Suppressor macrophage (primary cell): ENCODE results near the gene UTP11.
A peak's percentile ranks its signal among the peaks of the same experiment; 100 is the strongest.
"Not testable (repeated sequence)": the region's sequence is repeated elsewhere in the genome, so short reads cannot be mapped to it uniquely, and the experiment has no call there.

Experiments
- DNase-seq, 4 experiments: peaks; one replicate each; pipeline ENCODE4 v3.0.0-alpha.2; 2020 to 2022

UTP11 gene

GRCh38 chr1:38028105-38028591 lies 15.6 kb downstream of the UTP11 start:
- no peak for DNase-seq

- no peak for DNase-seq
Measured at GRCh38 chr1:38028671-38029070, 16.1 kb downstream of the UTP11 start.

GRCh38 chr1:38029081-38029681 lies 16.6 kb downstream of the UTP11 start:
- no peak for DNase-seq

GRCh38 chr1:38029685-38030511 lies 17.4 kb downstream of the UTP11 start:
- DNase-seq: peak; percentile 62 to 85 (median 78)

- DNase-seq: no peak
Measured at GRCh38 chr1:38030596-38031512, 18.3 kb downstream of the UTP11 start.

GRCh38 chr1:38031513-38031866 lies 19.0 kb downstream of the UTP11 start:
- peak; percentile 58 to 85 (median 75) for DNase-seq

- DNase-seq: not testable (repeated sequence)
Measured at GRCh38 chr1:38032992-38033391, 20.5 kb downstream of the UTP11 start.

- no peak for DNase-seq
Measured at GRCh38 chr1:38034871-38035270, 22.3 kb downstream of the UTP11 start.

GRCh38 chr1:38037221-38037939 lies 24.8 kb downstream of the UTP11 start:
- peak in 3 of 4 experiments; percentile 35 to 56 (median 50) for DNase-seq

GRCh38 chr1:38038861-38039260 lies 26.3 kb downstream of the UTP11 start:
- DNase-seq: no peak

- no peak for DNase-seq
Measured at GRCh38 chr1:38039331-38040088, 27.0 kb downstream of the UTP11 start.

- DNase-seq: no peak
Measured at GRCh38 chr1:38041936-38042834, 29.7 kb downstream of the UTP11 start.

- no peak for DNase-seq
Measured at GRCh38 chr1:38043036-38043747, 30.7 kb downstream of the UTP11 start.

GRCh38 chr1:38044221-38045215 lies 32.0 kb downstream of the UTP11 start:
- DNase-seq: no peak

GRCh38 chr1:38045401-38046332 lies 33.1 kb downstream of the UTP11 start:
- peak; percentile 57 to 84 (median 72) for DNase-seq

- peak in 1 of 4 experiments; percentile 29 for DNase-seq
Measured at GRCh38 chr1:38046333-38046883, 33.9 kb downstream of the UTP11 start, which contains the start of gene POU3F1. POU3F1 (minus strand) TSS chr1:38046793; CDS start chr1:38046743, 50 bp downstream.
